WI38 (cell line): Measurements from ENCODE around the gene ASS1.

Experiments used
- H3K4me3 ChIP-seq: 2 replicates; pipeline ENCODE4 v1.5.1; 2011; ENCODE audit warnings: low read depth, mild to moderate bottlenecking, control low read depth, low read length
- CTCF ChIP-seq: IDR thresholded peaks from 2 replicates; pipeline ENCODE4 v1.5.1; 2012; ENCODE audit warnings: low read depth, mild to moderate bottlenecking, control low read depth, low read length

ASS1 gene

GRCh38 chr9:130462685-130463540 lies 18.2 kb downstream of the ASS1 start:
- no peak overlapping the region for H3K4me3 ChIP-seq
- TF ChIP-seq CTCF = no peak

DNA sequence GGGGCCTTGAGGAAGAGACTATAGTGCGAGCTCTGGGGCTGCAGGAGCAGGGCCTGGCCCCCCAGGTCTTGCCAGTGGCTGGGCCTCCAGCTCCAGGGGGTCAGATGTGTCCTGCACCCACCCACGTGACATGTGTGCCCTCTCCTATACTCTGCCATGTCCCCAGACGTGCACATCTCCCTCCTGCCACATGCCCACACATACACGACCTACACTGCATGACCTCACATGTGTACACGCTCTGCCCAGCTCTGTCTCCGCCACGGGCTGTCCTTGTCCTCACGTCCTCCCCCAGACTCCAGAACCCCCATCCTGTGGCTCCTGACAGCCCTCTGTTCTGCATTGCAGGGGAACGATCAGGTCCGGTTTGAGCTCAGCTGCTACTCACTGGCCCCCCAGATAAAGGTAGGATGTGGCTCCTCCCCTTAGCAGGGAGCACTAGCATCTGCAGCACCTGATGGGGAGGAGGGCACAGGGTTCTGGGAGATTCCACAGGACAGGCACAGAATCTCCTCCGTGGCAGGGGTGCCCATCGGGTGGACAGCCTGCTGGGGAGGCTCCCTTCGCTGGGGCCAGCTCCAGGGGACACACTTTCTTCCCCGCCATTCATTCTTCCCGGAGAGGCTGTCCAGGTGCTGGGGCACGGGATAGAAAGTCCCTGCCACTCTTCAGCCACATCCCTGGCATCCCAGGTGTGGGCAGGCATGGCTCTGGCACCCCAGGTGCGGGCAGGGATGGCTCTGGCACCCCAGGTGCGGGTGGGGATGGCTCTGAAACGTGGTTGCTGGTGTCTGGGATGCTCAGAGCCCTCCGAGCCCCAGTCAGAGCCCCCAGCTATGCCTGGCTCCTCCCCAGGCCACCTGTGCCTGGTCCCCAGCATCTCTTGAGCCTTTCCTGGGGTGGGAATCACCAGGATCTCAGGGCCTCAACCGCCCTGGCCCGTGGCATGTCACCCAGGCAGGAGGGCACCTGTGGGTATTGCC lies 19.3 kb downstream of the ASS1 start:
- TF ChIP-seq CTCF = no peak
- H3K4me3 ChIP-seq = no peak overlapping the region

- no peak overlapping the region for H3K4me3 ChIP-seq
- TF ChIP-seq CTCF = no peak
These were observed 20.8 kb downstream of the ASS1 start for GRCh38 chr9:130465383-130466096.

GRCh38 chr9:130466537-130467217 lies 21.9 kb downstream of the ASS1 start:
- H3K4me3 ChIP-seq = no peak overlapping the region

GRCh38 chr9:130467316-130467715 lies 22.6 kb downstream of the ASS1 start:
- no peak for TF ChIP-seq CTCF

More at GRCh38 chr9:130466537-130467217, 21.9 kb downstream of the ASS1 start:
- TF ChIP-seq CTCF = no peak

DNA sequence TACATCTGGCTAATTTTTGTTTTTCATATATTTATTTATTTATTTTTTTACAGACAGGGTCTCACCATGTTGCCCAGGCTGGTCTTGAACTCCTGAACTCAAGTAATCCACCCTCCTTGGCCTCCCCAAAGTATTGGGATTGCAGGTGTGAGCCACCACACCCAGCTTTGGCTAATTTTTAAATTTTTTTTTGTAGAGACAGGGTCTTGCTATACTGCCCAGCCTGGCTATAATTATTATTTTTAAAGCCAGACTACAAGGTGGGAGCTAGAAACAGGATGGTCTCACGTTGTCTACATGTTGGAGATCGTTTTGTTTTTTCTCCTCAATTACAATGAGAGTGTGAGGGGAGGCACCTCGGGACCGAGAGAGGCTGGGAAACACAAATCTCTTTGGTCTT lies 23.8 kb downstream of the ASS1 start:
- no peak overlapping the region for H3K4me3 ChIP-seq
- no peak for TF ChIP-seq CTCF

More at GRCh38 chr9:130467316-130467715, 22.6 kb downstream of the ASS1 start:
- no peak overlapping the region for H3K4me3 ChIP-seq
